Activated CD4-positive, alpha-beta T cell treated with anti-CD3 and anti-CD28 coated beads for 1 hour (primary cell): ENCODE data around the gene SYNE1.
"Not testable (repeated sequence)": the region's sequence is repeated elsewhere in the genome, so short reads cannot be mapped to it uniquely, and the experiment has no call there.

ENCODE experiments used
- DNase-seq: peaks from one replicate; pipeline ENCODE4 v3.0.0-alpha.2; 2020

The SYNE1 gene

GRCh38 chr6:152087096-152087495 lies 550.1 kb downstream of the SYNE1 start:
- DNase-seq: no peak

GRCh38 chr6:152086223-152086873 lies 550.8 kb downstream of the SYNE1 start:
- no peak for DNase-seq

GRCh38 chr6:152085451-152085921 lies 551.7 kb downstream of the SYNE1 start:
- no peak for DNase-seq

- no peak for DNase-seq
Measured at GRCh38 chr6:152078804-152079203, 558.4 kb downstream of the SYNE1 start.

- DNase-seq: no peak
Measured at GRCh38 chr6:152078001-152078400, 559.2 kb downstream of the SYNE1 start.

GRCh38 chr6:152076242-152076641 lies 560.9 kb downstream of the SYNE1 start:
- not testable (repeated sequence) for DNase-seq

GRCh38 chr6:152071843-152072242 lies 565.3 kb downstream of the SYNE1 start:
- no peak for DNase-seq
